Fibroblast of skin of left biceps (primary cell): ENCODE data around the gene EML4.
"Not testable (repeated sequence)": the region's sequence is repeated elsewhere in the genome, so short reads cannot be mapped to it uniquely, and the experiment has no call there.

Experiments
- DNase-seq, 2 experiments: peaks; one replicate each; pipeline ENCODE4 v3.0.0-alpha.2; 2013; ENCODE audit warnings: low read depth in 2 of 2

EML4 gene

DNA sequence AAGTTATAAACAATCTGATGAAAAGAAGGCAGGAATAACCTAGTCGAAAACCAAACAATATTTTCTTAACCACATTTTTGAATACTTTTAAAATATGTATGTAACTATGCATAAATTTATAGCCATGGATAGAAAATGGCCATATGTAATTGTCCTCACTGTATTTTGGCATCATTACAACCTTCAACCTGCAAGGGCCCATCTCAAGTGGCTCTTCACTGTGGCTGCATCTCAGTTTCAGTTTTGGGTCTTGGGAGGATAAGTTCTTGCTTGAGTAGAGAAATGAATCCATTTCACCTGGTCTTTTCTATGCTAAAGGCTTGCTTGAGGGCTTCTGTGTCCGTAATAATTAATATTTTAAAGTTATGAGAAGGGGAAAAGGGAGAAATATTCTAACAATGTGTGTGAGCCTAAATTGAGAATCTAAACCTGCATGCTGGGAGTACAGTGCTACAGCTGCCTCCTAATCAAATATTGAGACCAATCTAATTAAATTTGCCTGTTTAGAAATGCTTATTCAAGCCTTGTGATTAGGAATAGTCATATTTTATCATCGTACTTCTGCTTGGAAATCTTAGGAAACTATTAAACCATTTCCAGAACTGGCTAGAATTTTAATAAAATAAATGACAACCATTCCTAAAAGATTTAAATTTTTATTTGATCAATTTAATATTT, 92.5 kb downstream of the EML4 start:
- no peak for DNase-seq

DNA sequence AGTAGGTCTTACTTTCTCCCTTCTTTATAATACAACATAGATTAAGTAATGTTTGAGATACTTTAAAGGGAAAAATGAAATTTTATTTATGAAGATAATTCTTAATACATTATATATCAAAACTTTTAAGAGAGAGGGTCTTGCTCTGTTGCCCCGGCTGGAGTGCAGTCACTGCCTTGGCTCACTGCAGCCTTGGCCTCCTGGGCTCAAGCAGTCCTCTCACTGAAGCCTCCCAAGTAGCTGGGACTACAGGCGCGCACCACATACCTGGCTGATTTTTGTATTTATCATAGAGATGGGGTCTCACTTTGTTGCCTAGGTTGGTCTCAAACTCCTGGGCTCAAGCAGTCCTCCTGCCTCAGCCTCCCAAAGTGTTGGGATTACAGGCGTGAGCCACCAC, 97.1 kb downstream of the EML4 start:
- no peak for DNase-seq

DNA sequence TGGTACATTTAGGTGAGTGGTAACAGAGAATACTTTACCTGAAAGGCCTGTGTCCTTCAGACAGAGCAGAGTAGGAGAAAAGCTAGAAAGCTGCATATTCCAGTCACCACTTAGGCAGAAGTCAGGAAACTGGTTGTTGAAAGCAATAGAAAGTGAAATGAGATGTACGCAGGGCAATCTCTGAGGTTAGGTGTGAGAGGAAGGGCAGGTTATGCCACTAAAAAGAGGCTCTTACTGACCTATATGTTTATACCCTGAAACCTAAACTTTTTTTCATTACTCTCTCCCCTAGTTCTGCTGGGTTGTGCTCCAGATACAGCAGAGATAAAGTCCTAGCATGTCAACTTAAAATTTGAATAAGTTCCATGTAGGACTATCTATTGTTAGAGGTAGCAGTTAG, 98.4 kb downstream of the EML4 start:
- DNase-seq: no peak

DNA sequence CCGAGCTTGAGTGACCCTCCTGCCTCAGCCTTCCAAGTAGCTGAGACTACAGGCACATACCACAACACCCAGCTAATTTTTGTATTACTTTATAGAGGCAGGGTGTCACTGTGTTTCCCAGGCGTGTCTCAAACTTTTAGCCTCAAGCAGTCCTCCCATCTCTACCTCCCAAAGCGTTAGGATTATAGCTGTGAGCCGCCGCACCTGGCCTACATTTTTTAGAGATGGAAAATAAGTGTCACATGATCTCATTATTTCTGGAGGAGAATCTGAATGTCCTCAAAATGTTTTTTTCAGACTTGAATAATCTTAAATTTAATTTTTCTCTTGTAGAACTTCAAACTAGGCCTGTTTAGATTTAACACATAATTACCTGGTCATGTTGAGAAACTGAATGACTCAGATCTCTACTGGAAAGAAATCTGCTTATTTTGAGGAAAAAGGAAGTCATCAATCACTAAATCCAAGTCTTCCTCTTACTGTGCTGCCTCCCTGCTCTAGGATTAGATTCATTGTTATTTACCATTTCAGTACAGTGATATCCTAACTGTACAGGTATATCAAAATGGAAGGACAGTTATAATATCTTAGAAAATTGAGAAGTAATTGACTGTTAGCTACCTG, 99.5 kb downstream of the EML4 start:
- DNase-seq: no peak

DNA sequence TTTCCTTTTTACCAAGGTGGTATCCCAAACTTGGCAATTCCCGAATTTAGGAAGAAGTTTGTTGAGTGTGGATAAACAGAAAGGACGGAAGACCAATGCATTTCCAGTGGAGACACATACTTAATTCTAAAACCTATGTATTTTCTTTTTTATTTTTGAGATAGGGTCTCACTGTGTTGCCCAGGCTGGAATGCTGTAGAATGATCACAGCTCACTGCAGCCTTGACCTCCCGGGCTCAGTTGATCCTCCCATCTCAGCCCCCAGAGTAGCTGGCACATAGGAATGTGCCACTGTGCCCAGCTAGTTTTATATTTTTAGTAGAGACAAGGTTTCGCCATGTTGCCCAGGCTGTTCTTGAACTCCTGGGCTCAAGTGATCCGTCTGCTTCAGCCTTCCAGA, 101.6 kb downstream of the EML4 start:
- DNase-seq: no peak

DNA sequence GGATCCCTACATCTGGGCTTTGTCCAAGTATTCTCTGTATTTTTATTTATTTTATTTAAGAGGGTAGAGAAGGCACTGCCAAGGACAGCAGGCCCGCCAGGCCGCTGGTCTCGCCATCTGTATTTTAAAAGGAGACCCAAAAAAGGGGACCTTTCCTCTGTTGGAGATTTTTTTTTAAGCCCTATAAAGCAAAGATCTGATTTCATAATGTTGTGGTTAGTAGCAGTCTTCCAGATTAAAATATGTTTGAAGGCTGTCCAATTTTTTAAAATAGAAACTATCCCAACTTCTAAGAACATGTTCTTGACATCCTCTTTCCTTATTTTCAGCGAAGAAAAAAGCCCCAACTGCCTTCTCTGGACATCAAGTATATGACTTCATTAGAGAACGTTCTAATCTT, 102.1 kb downstream of the EML4 start:
- DNase-seq: not testable (repeated sequence)

DNA sequence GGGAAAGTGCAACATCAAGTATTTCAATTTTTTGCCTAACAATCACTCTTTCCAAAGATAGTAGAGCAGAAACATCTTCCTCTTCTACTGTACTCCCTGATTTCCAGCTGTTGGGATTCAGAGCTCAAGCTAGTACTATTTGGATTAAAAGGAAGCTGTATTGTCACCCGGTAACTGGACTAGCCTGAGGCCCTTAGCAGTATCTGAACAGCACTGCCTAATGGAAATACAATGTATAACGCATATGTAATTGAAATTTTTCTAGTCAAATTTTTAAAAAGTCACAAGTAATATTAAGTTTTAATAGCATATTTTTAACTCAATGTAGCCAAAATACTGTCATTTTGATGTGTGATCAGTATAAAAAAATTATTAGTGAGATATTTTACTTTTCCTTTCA, 105.7 kb downstream of the EML4 start:
- no peak for DNase-seq

DNA sequence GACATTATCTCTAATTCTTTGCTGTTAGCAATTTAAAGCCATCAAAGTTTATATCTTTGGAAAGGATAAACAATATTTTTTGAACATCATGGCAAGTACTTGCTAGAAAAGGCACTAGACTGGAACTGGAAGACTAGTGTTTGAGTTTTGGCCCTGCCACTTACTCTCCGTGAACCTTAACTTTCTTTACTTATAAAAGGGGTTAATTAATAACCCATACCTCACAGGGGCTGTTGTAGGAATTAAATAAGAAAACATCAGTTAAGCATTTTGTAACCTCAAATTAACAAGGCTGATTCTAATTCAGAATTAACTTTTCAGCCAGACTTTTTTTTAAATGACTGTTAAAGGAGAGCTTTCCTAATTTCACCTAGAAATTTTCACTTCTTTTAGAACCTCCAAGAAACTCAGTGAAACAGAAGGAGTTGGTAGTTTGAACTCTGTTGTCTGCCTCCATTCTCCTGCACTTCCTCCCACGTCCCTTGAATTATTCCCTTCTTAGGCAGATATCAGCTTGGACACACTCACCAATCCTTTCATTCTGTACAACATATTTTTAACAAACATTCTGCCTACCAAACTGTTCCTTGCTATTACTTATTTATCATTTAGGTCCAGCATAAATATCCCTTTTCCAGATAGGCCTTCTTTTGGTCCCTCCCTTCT, 112.4 kb downstream of the EML4 start:
- DNase-seq: no peak

DNA sequence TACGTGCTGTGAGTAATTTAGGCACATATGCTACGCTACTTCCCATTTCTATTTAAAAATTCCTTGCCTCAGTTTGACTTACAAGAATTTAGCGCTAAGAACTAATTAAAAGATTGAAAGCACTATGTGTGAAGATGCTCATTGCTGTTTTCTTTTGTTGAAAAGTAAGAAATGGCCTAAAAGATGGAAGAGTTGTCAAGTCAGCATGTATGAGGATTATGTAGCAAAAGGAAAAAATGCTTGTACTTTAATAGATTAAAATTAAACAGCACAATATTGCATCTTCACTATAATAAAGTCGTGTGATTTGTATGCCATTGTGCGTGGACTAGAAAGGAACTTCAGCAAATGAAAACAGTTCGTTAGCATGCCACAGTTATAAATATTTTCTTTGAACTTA, 114.9 kb downstream of the EML4 start:
- DNase-seq: no peak

DNA sequence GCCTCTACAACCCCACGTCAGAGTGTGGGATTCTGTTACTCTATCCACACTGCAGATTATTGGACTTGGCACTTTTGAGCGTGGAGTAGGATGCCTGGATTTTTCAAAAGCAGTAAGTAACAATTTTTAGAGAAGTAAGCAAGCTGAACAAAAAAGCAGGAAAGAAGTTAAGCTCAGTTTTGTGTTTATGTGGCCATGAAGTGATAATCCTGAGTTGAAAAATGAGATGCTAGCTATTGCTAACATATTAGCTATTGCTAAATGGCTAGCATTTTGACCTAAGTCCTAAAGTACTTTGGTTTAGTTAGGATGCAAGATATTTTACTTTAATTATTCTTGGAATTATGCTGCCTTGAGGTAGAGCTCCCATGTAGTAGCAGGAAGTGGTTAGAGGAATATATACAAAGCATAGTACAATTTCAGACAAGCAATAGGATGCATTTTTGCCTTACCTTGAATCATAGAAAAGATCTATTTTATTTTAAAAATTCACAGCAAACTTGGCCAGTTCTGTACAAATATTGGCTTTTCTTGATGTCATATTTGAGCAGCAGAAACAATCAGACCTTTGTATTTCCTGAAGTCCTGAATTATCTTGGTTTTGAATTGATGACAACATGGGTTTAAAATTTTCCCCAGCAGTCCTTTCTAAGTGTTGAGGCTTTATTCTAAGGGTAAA, 117.3 kb downstream of the EML4 start:
- DNase-seq: no peak

DNA sequence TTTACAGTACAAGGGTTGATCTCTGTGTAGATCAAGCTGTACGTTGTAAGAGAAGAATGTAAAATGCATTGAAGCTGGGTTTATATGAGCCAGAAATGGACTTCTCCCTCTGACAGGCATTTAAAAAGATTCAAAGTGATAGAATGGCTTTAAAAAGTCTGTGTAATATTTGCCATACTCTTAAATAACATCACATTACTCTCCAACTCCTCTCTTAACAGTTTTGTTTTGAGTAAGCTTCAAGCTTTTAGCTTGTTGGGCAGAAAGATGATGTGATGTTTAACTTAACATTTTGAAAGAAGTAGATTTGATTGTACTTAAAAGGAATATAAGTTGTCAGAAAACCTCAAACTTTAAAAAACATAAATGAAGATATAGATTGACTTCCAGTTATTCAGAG, 119.7 kb downstream of the EML4 start:
- no peak for DNase-seq

DNA sequence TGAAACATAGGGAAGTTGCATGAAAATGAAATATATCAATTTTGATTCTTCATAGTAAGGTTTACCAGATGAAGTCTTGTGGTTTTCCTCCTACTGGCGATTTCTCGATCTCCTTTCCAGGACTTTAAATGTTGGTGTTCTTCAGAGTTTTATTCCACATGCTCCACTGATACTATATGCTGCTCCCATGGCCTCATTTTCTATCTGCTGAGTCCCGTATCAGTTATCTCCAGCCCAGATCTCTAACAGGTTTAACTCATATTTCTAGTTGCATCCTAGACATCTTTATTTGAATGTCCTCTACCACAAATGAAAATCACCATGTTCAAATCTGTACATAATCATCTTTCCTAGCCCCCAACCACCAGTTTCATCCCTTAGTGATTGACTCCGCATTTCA, 120.1 kb downstream of the EML4 start:
- no peak for DNase-seq

DNA sequence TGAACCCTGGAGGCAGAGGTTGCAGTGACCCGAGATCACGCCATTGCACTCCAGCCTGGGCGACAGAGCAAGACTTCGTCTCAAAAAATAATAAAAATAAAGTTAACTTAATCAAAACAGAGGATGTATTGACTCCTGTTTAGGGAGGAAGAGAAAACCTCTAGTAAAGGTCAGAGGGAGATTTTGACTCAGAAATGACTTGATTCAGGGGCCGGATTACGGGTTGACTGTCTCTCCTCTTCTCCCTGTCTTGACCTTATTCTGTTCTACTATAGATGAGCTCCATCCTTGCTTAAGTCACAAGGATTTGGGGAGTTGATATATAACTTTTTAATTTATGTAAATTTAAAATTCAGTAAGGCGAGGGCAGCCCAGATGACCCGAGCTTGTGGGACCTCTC, 120.9 kb downstream of the EML4 start:
- DNase-seq: no peak

DNA sequence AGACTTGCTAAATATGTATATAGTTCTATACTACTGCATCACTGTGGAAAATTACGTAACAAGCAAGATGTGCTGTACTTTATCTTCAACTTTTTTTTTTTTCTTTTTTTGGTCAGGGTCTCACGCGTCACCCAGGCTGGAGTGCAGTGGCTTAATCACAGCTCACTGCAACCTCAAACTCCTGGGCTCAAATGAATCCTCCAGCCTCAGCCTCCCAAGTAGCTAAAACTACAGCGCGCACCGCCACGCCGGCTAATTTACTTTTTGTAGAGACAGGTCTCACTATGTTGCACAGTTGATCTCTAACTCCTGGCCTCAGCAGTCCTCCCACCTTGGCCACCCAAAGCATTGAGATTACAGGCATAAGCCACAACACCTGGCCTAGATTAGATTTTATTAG, 123.9 kb downstream of the EML4 start:
- DNase-seq: no peak

DNA sequence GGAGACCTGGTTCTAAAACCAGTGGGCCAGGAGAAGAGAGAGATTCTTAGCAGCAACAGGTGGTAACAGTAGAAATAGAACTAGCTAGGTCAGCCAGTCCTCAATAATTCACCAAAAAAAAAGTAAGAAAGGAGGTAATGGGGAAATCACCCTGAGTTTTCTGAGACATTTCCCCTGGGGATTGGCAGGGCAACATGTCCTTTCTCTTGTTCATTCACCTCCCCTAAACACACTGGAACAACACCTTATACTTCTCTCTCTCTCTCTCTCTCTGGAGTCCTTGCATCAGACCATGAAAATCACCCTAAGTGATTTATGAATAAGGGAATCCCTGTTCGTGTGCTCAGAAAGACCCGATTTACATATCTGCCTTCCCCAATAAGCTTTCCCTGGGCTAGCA, 127.1 kb downstream of the EML4 start:
- no peak for DNase-seq

DNA sequence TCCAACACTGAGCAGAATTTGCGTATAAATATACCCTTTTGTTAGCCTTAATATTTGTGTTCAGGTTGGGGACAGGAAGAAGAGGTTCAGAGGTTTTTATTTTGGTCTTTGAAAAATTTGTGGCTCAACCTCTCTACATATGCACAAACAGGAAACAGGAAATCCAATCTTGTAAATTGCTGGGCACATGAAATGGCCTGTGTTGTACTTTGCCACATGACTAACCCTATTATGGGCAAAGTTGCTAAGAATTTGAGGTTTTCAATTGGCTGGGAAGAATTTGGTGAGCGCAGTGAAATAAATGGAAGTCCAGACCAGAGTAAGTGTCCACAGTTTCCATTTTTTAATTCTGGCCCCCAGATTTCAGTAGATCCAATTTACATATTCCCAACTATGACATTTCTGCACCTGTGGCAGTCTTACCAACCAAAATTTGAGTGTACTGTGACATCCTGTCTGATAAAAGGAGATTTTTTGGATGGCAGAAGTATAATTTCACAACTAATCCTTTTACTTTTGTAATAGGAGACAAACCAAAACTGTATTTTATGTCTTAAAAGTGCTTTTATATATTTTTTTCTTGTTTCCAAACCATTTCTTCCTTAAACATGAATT, 128.3 kb downstream of the EML4 start:
- no peak for DNase-seq

DNA sequence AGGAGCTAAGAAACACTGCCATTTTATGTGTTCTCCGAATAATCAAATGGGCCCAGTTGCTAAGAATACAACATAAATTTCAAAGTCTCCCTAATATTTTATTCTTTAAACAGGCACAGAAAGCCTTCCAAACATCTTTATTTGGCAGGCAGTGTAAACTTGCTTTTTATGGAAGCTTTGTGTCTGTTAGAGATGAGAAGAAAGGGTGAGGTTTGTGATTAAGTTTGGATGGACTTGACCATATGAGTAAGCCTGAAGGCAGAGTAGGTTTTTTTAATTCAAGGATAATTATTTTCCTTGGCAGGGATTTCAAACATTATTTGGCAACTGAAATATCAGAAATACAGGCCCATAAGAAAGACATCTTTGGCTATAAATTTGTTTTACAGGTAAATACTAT, 129.0 kb downstream of the EML4 start:
- DNase-seq: no peak

DNA sequence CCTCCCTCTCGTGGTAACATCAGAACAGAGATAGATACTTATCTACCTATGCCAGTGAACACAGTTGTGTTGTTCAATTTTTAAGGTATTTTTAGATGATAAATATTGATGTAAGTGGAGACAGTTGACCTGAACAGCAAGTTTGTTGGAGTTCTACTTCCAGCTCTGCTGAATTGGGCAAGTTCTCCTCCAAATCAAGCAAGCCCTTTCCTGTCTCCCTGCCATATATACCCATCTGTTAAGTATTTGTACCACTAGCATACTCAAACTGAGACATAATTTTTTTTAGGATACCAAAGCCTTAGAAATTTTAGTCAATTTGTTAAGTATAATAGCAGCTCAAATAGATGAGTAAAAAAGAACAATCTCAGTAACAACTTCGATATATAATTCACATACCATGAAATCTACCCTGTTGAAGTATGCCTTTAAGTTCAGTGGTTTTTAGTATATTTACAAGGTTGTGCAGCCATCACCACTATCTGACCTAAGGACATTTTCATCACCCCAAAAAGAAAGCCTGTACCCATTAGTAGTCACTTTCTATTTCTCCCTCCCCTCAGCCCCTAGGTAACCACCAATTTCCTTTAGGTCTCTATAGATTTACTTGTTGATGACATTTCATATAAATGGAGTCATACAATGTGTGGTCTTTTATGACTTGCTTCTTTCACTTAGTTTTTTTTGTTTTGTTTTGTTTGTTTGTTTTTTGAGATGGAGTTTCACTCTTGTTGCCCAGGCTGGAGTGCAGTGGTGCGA, 130.0 kb downstream of the EML4 start:
- DNase-seq: no peak

DNA sequence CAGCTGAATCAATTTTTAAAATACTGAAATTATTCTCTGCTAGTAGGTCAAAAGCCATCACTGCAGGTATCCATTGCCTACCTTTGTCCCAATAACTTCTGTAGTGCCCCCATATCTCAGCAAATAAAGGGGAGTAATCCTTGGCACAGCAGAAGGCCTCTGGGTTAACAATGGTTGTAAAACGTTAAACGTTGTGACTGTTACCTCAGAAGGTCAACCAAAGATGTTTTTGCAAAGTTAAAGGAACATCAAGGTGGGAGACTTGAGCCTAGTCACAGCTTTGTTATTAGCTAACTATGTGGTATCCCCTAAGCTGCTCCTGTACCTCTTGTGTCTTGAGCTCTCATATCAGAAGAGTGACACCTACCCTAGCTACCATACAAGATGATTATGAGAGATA, 131.4 kb downstream of the EML4 start:
- DNase-seq: no peak

DNA sequence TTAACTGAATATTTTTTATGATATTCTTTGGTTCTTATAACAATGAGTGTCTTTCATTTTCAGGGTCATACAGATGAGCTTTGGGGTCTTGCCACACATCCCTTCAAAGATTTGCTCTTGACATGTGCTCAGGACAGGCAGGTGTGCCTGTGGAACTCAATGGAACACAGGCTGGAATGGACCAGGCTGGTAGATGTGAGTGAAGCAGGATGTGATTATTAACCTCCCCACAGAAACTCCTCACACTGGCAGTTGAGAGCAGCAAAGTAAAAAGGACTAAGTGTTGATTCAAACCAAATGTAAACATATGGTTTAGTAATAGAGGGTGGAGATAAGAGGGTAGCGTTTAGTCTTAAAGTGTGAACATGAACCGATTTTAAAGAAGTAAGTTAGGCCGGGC, 134.1 kb downstream of the EML4 start:
- no peak for DNase-seq

DNA sequence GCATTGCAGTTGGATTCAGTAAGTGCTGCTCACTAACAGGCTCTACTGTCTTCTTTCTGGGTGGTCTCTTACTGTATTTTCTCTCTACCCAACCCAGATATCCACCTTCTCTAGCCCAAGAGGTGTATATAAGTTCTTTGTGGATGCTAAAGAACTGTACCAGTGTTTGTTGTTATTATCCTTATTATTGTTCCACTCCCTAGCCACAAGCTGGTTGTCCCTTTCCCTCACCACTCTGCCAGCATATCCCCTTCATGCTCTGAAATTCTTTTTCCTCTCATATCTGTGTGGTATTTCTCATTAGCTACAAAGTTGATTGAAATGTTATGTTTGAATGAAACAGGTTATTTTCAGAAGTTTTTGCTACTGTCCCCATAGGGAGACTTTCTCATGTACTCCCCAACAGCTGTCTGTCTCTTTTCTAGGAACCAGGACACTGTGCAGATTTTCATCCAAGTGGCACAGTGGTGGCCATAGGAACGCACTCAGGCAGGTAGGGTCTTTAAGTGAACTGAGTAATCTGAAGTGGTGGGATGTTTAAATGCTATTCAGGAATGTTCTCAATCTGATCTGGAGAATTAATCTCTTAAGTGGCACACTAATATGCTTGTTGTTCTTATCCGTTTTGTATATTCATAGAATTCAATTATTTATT, 135.0 kb downstream of the EML4 start:
- DNase-seq: no peak
